GM23248 (cell line): ENCODE measurements around the gene OLFM4. TPM values are rescaled to one million over a fixed set of nuclear protein-coding genes. Genes with fewer than 3 reads are reported as not detected.

Experiments
- DNase-seq: peaks from one replicate; pipeline ENCODE4 v3.0.0-alpha.2; 2015
- H2AFZ ChIP-seq: fragments of 200-600 bp; sonication (generic); 2 replicates; pipeline ENCODE4 v1.6.1; 2016; ENCODE audit warnings: antibody characterized with exemption
- H3F3A ChIP-seq: fragments of 200-600 bp; sonication (generic); 2 replicates; pipeline ENCODE4 v1.6.1; 2016; ENCODE audit warnings: mild to moderate bottlenecking, antibody characterized with exemption, mixed run types; ENCODE audit not compliant: insufficient read depth
- H3K27ac ChIP-seq: fragments of 200-600 bp; sonication (generic); 2 replicates; pipeline ENCODE4 v1.5.1; 2016; ENCODE audit warnings: mild to moderate bottlenecking
- H3K27me3 ChIP-seq: fragments of 200-600 bp; sonication (generic); replicated peaks from 2 replicates; pipeline ENCODE4 v1.6.1; 2016; ENCODE audit warnings: mild to moderate bottlenecking; ENCODE audit not compliant: insufficient read depth
- H3K36me3 ChIP-seq: fragments of 200-600 bp; sonication (generic); 2 replicates; pipeline ENCODE4 v1.6.1; 2016; ENCODE audit warnings: low read depth, mild to moderate bottlenecking
- H3K4me1 ChIP-seq: fragments of 200-600 bp; sonication (generic); 2 replicates; pipeline ENCODE4 v1.6.1; 2016; ENCODE audit warnings: mild to moderate bottlenecking; ENCODE audit not compliant: insufficient read depth
- H3K4me2 ChIP-seq: fragments of 200-600 bp; sonication (generic); one replicate; pipeline ENCODE4 v1.6.1; 2016; ENCODE audit warnings: mild to moderate bottlenecking; ENCODE audit not compliant: unreplicated experiment
- H3K4me3 ChIP-seq: fragments of 200-600 bp; sonication (generic); 2 replicates; pipeline ENCODE4 v1.5.1; 2016; ENCODE audit warnings: mild to moderate bottlenecking
- H3K79me2 ChIP-seq: fragments of 200-600 bp; sonication (generic); 2 replicates; pipeline ENCODE4 v1.6.1; 2016; ENCODE audit warnings: mild to moderate bottlenecking; ENCODE audit not compliant: insufficient read depth
- H3K9ac ChIP-seq: fragments of 200-600 bp; sonication (generic); 2 replicates; pipeline ENCODE4 v1.6.1; 2016; ENCODE audit warnings: mild to moderate bottlenecking
- H3K9me2 ChIP-seq: fragments of 200-600 bp; sonication (generic); 2 replicates; pipeline ENCODE4 v1.6.1; 2016; ENCODE audit warnings: mixed run types, mild to moderate bottlenecking, moderate library complexity; ENCODE audit not compliant: insufficient read depth
- H3K9me3 ChIP-seq: fragments of 200-600 bp; sonication (generic); one replicate; pipeline ENCODE4 v1.6.1; 2017; ENCODE audit warnings: low read depth
- H4K20me1 ChIP-seq: fragments of 200-600 bp; sonication (generic); 2 replicates; pipeline ENCODE4 v1.6.0; 2016; ENCODE audit not compliant: insufficient read depth
- EZH2 ChIP-seq: fragments of 200-600 bp; sonication (generic); IDR thresholded peaks from 2 replicates; pipeline ENCODE4 v1.6.1; 2018; ENCODE audit warnings: antibody characterized with exemption, mild to moderate bottlenecking; ENCODE audit not compliant: insufficient read depth, poor library complexity, severe bottlenecking
- EZH2phosphoT487 ChIP-seq: fragments of 200-600 bp; sonication (generic); IDR thresholded peaks from 2 replicates; pipeline ENCODE4 v1.6.1; 2018; ENCODE audit warnings: antibody characterized with exemption, moderate library complexity, mild to moderate bottlenecking, low read depth; ENCODE audit not compliant: insufficient read depth
- WGBS, 2 experiments: methylation state at CpG; one replicate each; pipeline ENCODE4 v1.1.6; 2015 to 2017; ENCODE audit warnings: low lambda C conversion rate in 2 of 2, low coverage in 1 of 2; ENCODE audit errors: missing lambda C conversion rate in 2 of 2; 5-methylcytosine and 5-hydroxymethylcytosine counted together
- in situ Hi-C: fragments of 300-500 bp; cut with MboI; formaldehyde crosslinking; loops from 2 replicates; pipeline ENCODE4 v1.15.0; 2020
- polyA plus RNA-seq: library from polyadenylated mRNA; unstranded; fragments of >200 nt; fragmentation: Nextera tagmentation; extraction: Ambion mirVana; gene quantifications from 2 replicates; pipeline ENCODE4 v1.2.1, GENCODE V29; 2016
- total RNA-seq: library from RNA; depleted of rRNA; stranded (reverse); fragments of >200 nt; shearing (Covaris generic); gene quantifications from 2 replicates; pipeline ENCODE4 v1.2.3, GENCODE V29; 2014

OLFM4 gene
- total and polyA plus RNA-seq, 2 experiments from 2014 or later, result not detected

DNA sequence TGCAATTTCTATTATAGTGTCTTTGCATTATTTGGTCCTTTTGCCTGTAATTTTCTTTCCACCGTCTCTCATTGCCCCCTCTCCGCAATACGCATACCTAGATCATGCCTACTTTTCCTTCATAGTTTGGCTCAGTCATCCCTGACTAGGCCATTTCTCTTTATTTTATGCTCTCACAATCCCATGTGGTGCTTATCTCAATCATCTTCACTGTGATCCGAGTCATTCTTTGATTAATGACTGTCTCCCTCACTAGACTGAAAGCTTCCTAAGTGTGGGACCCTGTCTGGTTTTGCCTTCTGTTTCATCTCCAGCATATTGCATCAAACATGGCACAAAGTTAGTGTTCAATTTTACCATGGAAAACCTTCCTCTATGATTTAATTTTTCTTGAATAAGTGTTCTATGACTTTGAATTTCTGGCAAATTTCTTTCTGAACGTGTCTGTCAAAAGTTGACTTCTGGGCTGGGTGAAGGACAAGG, 43.7 kb upstream of the OLFM4 start:
- Histone ChIP-seq H3K79me2 (no peaks in the 10 kb centered on the region), H3K9ac (no peak overlapping the region), H3K4me3 (no peak overlapping the region), H3F3A (no peaks in the 10 kb centered on the region), H4K20me1 (no peaks in the 10 kb centered on the region), H3K36me3 (no peaks in the 10 kb centered on the region), H3K27me3 (no peaks in the 10 kb centered on the region), H3K9me2 (no peaks in the 10 kb centered on the region), H3K27ac (no peak overlapping the region), H3K4me2 (no peak overlapping the region), H3K9me3 (no peaks in the 10 kb centered on the region), H2AFZ (no peak overlapping the region), H3K4me1 (no peaks in the 10 kb centered on the region)
- 45 to 50% methylated on average over 5 of the region's 5 CpGs for WGBS, 2 experiments
- in situ Hi-C loops, result no loop called here
- no peak for TF ChIP-seq EZH2phosphoT487
- no peak for TF ChIP-seq EZH2
- no peak for DNase-seq

DNA sequence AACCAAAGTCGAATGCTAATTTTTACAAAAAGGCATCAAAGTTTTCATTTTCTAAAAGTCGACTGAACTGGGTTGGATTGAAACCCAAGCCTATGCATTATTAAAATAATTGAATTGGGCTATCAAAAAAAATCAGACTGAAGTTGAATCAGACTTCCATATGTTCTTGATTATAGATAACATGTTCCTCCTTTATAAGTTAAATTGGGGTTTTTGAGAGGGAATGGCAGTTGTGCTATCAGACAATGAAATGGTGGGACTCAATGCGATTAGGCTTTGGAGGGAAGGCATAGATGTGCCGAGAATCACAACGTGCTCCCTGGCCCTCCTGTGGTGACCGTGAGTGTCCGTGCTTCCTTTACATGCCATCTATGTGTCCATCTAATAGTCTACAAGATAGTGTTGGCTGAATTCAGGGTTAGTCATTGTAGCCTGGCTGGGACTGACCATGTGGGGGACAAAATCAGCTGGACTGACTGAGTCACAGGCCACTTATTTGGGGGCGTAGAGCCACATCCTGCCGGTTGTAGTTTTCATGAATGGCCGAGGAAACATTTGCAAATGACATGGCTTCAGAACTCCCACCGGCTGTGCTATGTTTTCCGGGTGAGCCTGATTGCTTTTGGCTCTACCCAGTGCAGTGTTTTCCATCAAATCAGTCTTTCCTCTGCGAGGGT, 37.1 kb upstream of the OLFM4 start:
- no peaks in the 10 kb centered on the region for H3K79me2 ChIP-seq
- no peak for DNase-seq
- TF ChIP-seq EZH2, result no peak
- TF ChIP-seq EZH2phosphoT487, result no peak
- 30 to 36% methylated on average over 13 of the region's 13 CpGs for WGBS, 2 experiments
- no peaks in the 10 kb centered on the region for H3K9me2 ChIP-seq
- no peaks in the 10 kb centered on the region for H3K9me3 ChIP-seq
- in situ Hi-C loops, result no loop called here
- no peak overlapping the region for H3K4me3 ChIP-seq
- no peak overlapping the region for H2AFZ ChIP-seq
- H4K20me1 ChIP-seq, result no peaks in the 10 kb centered on the region
- H3K27ac ChIP-seq, result no peak overlapping the region
- H3K4me1 ChIP-seq, result no peaks in the 10 kb centered on the region
- no peaks in the 10 kb centered on the region for H3F3A ChIP-seq
- no peaks in the 10 kb centered on the region for H3K27me3 ChIP-seq
- no peaks in the 10 kb centered on the region for H3K36me3 ChIP-seq
- no peak overlapping the region for H3K9ac ChIP-seq
- no peak overlapping the region for H3K4me2 ChIP-seq

DNA sequence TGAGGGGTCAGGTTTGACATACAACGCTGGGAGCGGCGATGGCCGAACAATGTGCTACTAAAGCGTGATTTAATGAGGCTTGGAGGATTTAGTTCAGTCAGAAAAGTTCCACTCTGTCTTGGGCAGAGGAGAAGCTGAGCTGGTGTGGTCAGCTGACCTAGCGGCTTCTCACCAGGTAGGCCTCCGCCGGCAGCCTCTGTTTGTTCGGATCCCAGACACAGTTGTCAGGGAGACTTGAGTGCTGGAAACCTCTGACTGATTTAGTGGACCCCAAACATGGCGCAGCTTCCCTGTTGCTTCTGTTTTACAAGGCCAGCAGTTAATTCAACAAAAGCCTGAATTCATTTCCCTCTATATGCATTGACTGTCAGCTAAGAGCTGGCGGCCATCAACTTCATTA, 36.5 kb upstream of the OLFM4 start:
- H3F3A ChIP-seq, result no peaks in the 10 kb centered on the region
- TF ChIP-seq EZH2, result no peak
- no peak for TF ChIP-seq EZH2phosphoT487
- no peak overlapping the region for H3K27ac ChIP-seq
- no peak overlapping the region for H3K9ac ChIP-seq
- no peak overlapping the region for H3K4me3 ChIP-seq
- H3K9me3 ChIP-seq, result no peaks in the 10 kb centered on the region
- no peaks in the 10 kb centered on the region for H3K9me2 ChIP-seq
- H3K4me2 ChIP-seq, result no peak overlapping the region
- H4K20me1 ChIP-seq, result no peaks in the 10 kb centered on the region
- 61 to 66% methylated on average over 11 of the region's 11 CpGs for WGBS, 2 experiments
- in situ Hi-C loops, result no loop called here
- H3K36me3 ChIP-seq, result no peaks in the 10 kb centered on the region
- no peaks in the 10 kb centered on the region for H3K4me1 ChIP-seq
- H3K79me2 ChIP-seq, result no peaks in the 10 kb centered on the region
- no peaks in the 10 kb centered on the region for H3K27me3 ChIP-seq
- DNase-seq, result no peak
- no peak overlapping the region for H2AFZ ChIP-seq

DNA sequence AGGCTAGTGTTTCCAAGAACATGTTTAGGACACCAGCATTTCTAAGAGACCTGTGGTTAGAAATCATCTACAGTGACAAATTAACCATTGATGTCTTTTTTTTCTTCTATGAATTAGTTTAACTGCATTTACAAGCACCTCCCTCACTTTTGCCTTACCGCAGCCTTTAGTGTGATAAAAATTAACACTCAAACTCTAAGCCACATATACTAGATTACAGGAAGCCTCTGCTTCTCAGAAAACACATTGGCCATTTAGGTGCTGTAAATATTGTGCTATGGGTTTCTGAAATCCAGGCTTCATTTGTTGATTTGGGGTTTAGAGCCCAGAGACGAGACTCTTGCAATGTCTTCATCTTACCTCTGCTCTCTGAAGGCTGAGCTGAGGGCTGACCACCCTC, 34.6 kb upstream of the OLFM4 start:
- Histone ChIP-seq H3K79me2 (no peaks in the 10 kb centered on the region), H3K9me2 (no peaks in the 10 kb centered on the region), H3K9me3 (no peaks in the 10 kb centered on the region), H3F3A (no peaks in the 10 kb centered on the region), H3K27ac (no peak overlapping the region), H4K20me1 (no peaks in the 10 kb centered on the region), H3K27me3 (no peaks in the 10 kb centered on the region), H3K4me1 (no peaks in the 10 kb centered on the region), H3K36me3 (no peaks in the 10 kb centered on the region), H2AFZ (no peak overlapping the region), H3K9ac (no peak overlapping the region), H3K4me2 (no peak overlapping the region), H3K4me3 (no peak overlapping the region)
- in situ Hi-C loops, result no loop called here
- no peak for DNase-seq
- WGBS, 2 experiments, result 25 to 33% methylated on average over 2 of the region's 2 CpGs
- TF ChIP-seq EZH2, result no peak
- no peak for TF ChIP-seq EZH2phosphoT487
